ENCODE results near the gene ACOT2.

The ACOT2 gene

GRCh38 chr14:73594491-73594890 lies 25.5 kb downstream of the ACOT2 start:
- H3K4me3 ChIP-seq (ENCODE audit: low read depth in 1 of 2, low read length in 2 of 2) = no peak overlapping the region
- no peak overlapping the region for H3K27ac ChIP-seq (ENCODE audit: low read length)
- H3K4me1 ChIP-seq (ENCODE audit: control insufficient read depth in 1 of 2, insufficient read depth in 2 of 2, low read length in 2 of 2) = no peaks in the 10 kb centered on the region
- H3K36me3 ChIP-seq (ENCODE audit: control insufficient read depth in 1 of 2, insufficient read depth in 2 of 2, low read length in 2 of 2) = no peaks in the 10 kb centered on the region
- H3K27me3 ChIP-seq (ENCODE audit: low read depth, low read length) = no peaks in the 10 kb centered on the region
- no peaks in the 10 kb centered on the region for H3K9me3 ChIP-seq (ENCODE audit: control insufficient read depth in 1 of 2, low read length in 2 of 2)

GRCh38 chr14:73599499-73599898 lies 30.5 kb downstream of the ACOT2 start:
- no peak overlapping the region for H3K4me3 ChIP-seq (ENCODE audit: low read depth in 1 of 2, low read length in 2 of 2)
- H3K36me3 ChIP-seq (ENCODE audit: control insufficient read depth in 1 of 2, insufficient read depth in 2 of 2, low read length in 2 of 2) = no peaks in the 10 kb centered on the region
- no peak overlapping the region for H3K27ac ChIP-seq (ENCODE audit: low read length)
- H3K4me1 ChIP-seq (ENCODE audit: control insufficient read depth in 1 of 2, insufficient read depth in 2 of 2, low read length in 2 of 2) = no peaks in the 10 kb centered on the region
- no peaks in the 10 kb centered on the region for H3K27me3 ChIP-seq (ENCODE audit: low read depth, low read length)
- no peaks in the 10 kb centered on the region for H3K9me3 ChIP-seq (ENCODE audit: control insufficient read depth in 1 of 2, low read length in 2 of 2)

GRCh38 chr14:73602994-73603393 lies 34.0 kb downstream of the ACOT2 start:
- no peaks in the 10 kb centered on the region for H3K27me3 ChIP-seq (ENCODE audit: low read depth, low read length)
- no peaks in the 10 kb centered on the region for H3K36me3 ChIP-seq (ENCODE audit: control insufficient read depth in 1 of 2, insufficient read depth in 2 of 2, low read length in 2 of 2)
- H3K4me3 ChIP-seq (ENCODE audit: low read depth in 1 of 2, low read length in 2 of 2) = no peak overlapping the region
- H3K4me1 ChIP-seq (ENCODE audit: control insufficient read depth in 1 of 2, insufficient read depth in 2 of 2, low read length in 2 of 2) = no peaks in the 10 kb centered on the region
- H3K9me3 ChIP-seq (ENCODE audit: control insufficient read depth in 1 of 2, low read length in 2 of 2) = no peaks in the 10 kb centered on the region
- H3K27ac ChIP-seq (ENCODE audit: low read length) = no peak overlapping the region

- Histone ChIP-seq H3K4me3 (ENCODE audit: low read depth in 1 of 2, low read length in 2 of 2) (no peak overlapping the region), H3K27me3 (ENCODE audit: low read depth, low read length) (no peaks in the 10 kb centered on the region), H3K9me3 (ENCODE audit: control insufficient read depth in 1 of 2, low read length in 2 of 2) (no peaks in the 10 kb centered on the region)
These were observed 37.3 kb downstream of the ACOT2 start for GRCh38 chr14:73606271-73606670.

GRCh38 chr14:73607241-73607640 lies 38.2 kb downstream of the ACOT2 start:
- H3K36me3 ChIP-seq (ENCODE audit: control insufficient read depth in 1 of 2, insufficient read depth in 2 of 2, low read length in 2 of 2) = no peaks in the 10 kb centered on the region
- H3K9me3 ChIP-seq (ENCODE audit: control insufficient read depth in 1 of 2, low read length in 2 of 2) = no peaks in the 10 kb centered on the region
- no peaks in the 10 kb centered on the region for H3K27me3 ChIP-seq (ENCODE audit: low read depth, low read length)
- no peak overlapping the region for H3K27ac ChIP-seq (ENCODE audit: low read length)
- H3K4me1 ChIP-seq (ENCODE audit: control insufficient read depth in 1 of 2, insufficient read depth in 2 of 2, low read length in 2 of 2) = no peaks in the 10 kb centered on the region
- H3K4me3 ChIP-seq (ENCODE audit: low read depth in 1 of 2, low read length in 2 of 2) = no peak overlapping the region

More at GRCh38 chr14:73606271-73606670, 37.3 kb downstream of the ACOT2 start:
- Histone ChIP-seq H3K36me3 (ENCODE audit: control insufficient read depth in 1 of 2, insufficient read depth in 2 of 2, low read length in 2 of 2) (no peaks in the 10 kb centered on the region), H3K27ac (ENCODE audit: low read length) (no peak overlapping the region), H3K4me1 (ENCODE audit: control insufficient read depth in 1 of 2, insufficient read depth in 2 of 2, low read length in 2 of 2) (no peaks in the 10 kb centered on the region)

- Histone ChIP-seq H3K27me3 (ENCODE audit: low read depth, low read length) (no peaks in the 10 kb centered on the region), H3K27ac (ENCODE audit: low read length) (no peak overlapping the region), H3K9me3 (ENCODE audit: control insufficient read depth in 1 of 2, low read length in 2 of 2) (no peaks in the 10 kb centered on the region), H3K36me3 (ENCODE audit: control insufficient read depth in 1 of 2, insufficient read depth in 2 of 2, low read length in 2 of 2) (no peaks in the 10 kb centered on the region), H3K4me3 (ENCODE audit: low read depth in 1 of 2, low read length in 2 of 2) (no peak overlapping the region), H3K4me1 (ENCODE audit: control insufficient read depth in 1 of 2, insufficient read depth in 2 of 2, low read length in 2 of 2) (no peaks in the 10 kb centered on the region)
These were observed 41.7 kb downstream of the ACOT2 start for GRCh38 chr14:73610687-73611086.

GRCh38 chr14:73612339-73613045 lies 43.5 kb downstream of the ACOT2 start, which contains the start of gene ACOT6:
ACOT6 (plus strand) TSS chr14:73612517; CDS start chr14:73612572, 55 bp downstream.
- H3K4me3 ChIP-seq (ENCODE audit: low read depth in 1 of 2, low read length in 2 of 2) = peak within 1 kb of the TSS; percentile 57 to 88
- no peak within 1 kb of the TSS for H3K27ac ChIP-seq (ENCODE audit: low read length)
- H3K4me1 ChIP-seq (ENCODE audit: control insufficient read depth in 1 of 2, insufficient read depth in 2 of 2, low read length in 2 of 2) = no peaks in the 10 kb centered on the region
- H3K36me3 ChIP-seq (ENCODE audit: control insufficient read depth in 1 of 2, insufficient read depth in 2 of 2, low read length in 2 of 2) = no peaks in the 10 kb centered on the region
- H3K9me3 ChIP-seq (ENCODE audit: control insufficient read depth in 1 of 2, low read length in 2 of 2) = no peaks in the 10 kb centered on the region
- no peaks in the 10 kb centered on the region for H3K27me3 ChIP-seq (ENCODE audit: low read depth, low read length)

GRCh38 chr14:73613046-73613383 lies 44.0 kb downstream of the ACOT2 start:
- H3K9me3 ChIP-seq (ENCODE audit: control insufficient read depth in 1 of 2, low read length in 2 of 2) = no peaks in the 10 kb centered on the region
- H3K27ac ChIP-seq (ENCODE audit: low read length) = no peak overlapping the region
- no peaks in the 10 kb centered on the region for H3K4me1 ChIP-seq (ENCODE audit: control insufficient read depth in 1 of 2, insufficient read depth in 2 of 2, low read length in 2 of 2)
- H3K36me3 ChIP-seq (ENCODE audit: control insufficient read depth in 1 of 2, insufficient read depth in 2 of 2, low read length in 2 of 2) = no peaks in the 10 kb centered on the region
- H3K4me3 ChIP-seq (ENCODE audit: low read depth in 1 of 2, low read length in 2 of 2) = peak overlapping the region; percentile 57 to 88
- H3K27me3 ChIP-seq (ENCODE audit: low read depth, low read length) = no peaks in the 10 kb centered on the region

GRCh38 chr14:73613419-73613963 lies 44.5 kb downstream of the ACOT2 start:
- no peaks in the 10 kb centered on the region for H3K36me3 ChIP-seq (ENCODE audit: control insufficient read depth in 1 of 2, insufficient read depth in 2 of 2, low read length in 2 of 2)
- H3K27ac ChIP-seq (ENCODE audit: low read length) = no peak overlapping the region
- H3K4me3 ChIP-seq (ENCODE audit: low read depth in 1 of 2, low read length in 2 of 2) = peak overlapping the region in 1 of 2 donors; percentile 88
- H3K9me3 ChIP-seq (ENCODE audit: control insufficient read depth in 1 of 2, low read length in 2 of 2) = no peaks in the 10 kb centered on the region
- no peaks in the 10 kb centered on the region for H3K4me1 ChIP-seq (ENCODE audit: control insufficient read depth in 1 of 2, insufficient read depth in 2 of 2, low read length in 2 of 2)
- H3K27me3 ChIP-seq (ENCODE audit: low read depth, low read length) = no peaks in the 10 kb centered on the region

GRCh38 chr14:73616831-73617230 lies 47.8 kb downstream of the ACOT2 start:
- no peaks in the 10 kb centered on the region for H3K9me3 ChIP-seq (ENCODE audit: control insufficient read depth in 1 of 2, low read length in 2 of 2)
- H3K27me3 ChIP-seq (ENCODE audit: low read depth, low read length) = no peaks in the 10 kb centered on the region
- no peaks in the 10 kb centered on the region for H3K36me3 ChIP-seq (ENCODE audit: control insufficient read depth in 1 of 2, insufficient read depth in 2 of 2, low read length in 2 of 2)
- no peak overlapping the region for H3K27ac ChIP-seq (ENCODE audit: low read length)
- H3K4me3 ChIP-seq (ENCODE audit: low read depth in 1 of 2, low read length in 2 of 2) = no peak overlapping the region
- no peaks in the 10 kb centered on the region for H3K4me1 ChIP-seq (ENCODE audit: control insufficient read depth in 1 of 2, insufficient read depth in 2 of 2, low read length in 2 of 2)

- Histone ChIP-seq H3K27me3 (ENCODE audit: low read depth, low read length) (no peaks in the 10 kb centered on the region), H3K4me1 (ENCODE audit: control insufficient read depth in 1 of 2, insufficient read depth in 2 of 2, low read length in 2 of 2) (no peaks in the 10 kb centered on the region), H3K36me3 (ENCODE audit: control insufficient read depth in 1 of 2, insufficient read depth in 2 of 2, low read length in 2 of 2) (no peaks in the 10 kb centered on the region), H3K9me3 (ENCODE audit: control insufficient read depth in 1 of 2, low read length in 2 of 2) (no peaks in the 10 kb centered on the region), H3K4me3 (ENCODE audit: low read depth in 1 of 2, low read length in 2 of 2) (no peak overlapping the region), H3K27ac (ENCODE audit: low read length) (no peak overlapping the region)
These were observed 50.5 kb downstream of the ACOT2 start for GRCh38 chr14:73619524-73619923.

- Histone ChIP-seq H3K9me3 (ENCODE audit: control insufficient read depth in 1 of 2, low read length in 2 of 2) (no peaks in the 10 kb centered on the region), H3K27me3 (ENCODE audit: low read depth, low read length) (no peaks in the 10 kb centered on the region), H3K4me1 (ENCODE audit: control insufficient read depth in 1 of 2, insufficient read depth in 2 of 2, low read length in 2 of 2) (no peaks in the 10 kb centered on the region), H3K36me3 (ENCODE audit: control insufficient read depth in 1 of 2, insufficient read depth in 2 of 2, low read length in 2 of 2) (no peaks in the 10 kb centered on the region), H3K27ac (ENCODE audit: low read length) (no peak overlapping the region), H3K4me3 (ENCODE audit: low read depth in 1 of 2, low read length in 2 of 2) (no peak overlapping the region)
These were observed 51.3 kb downstream of the ACOT2 start for GRCh38 chr14:73620268-73620667.

Data from muscle layer of duodenum (tissue), 2 donors.